Measurements from ENCODE around the gene MCM3AP.
A peak's percentile ranks its signal among the peaks of the same experiment; 100 is the strongest.

MCM3AP gene

GRCh38 chr21:46199436-46200373 lies 85.7 kb downstream of the MCM3AP start:
- H3K4me1 ChIP-seq, result peaks cover 0 to 2% (median 0%) of the 10 kb centered on the region in 10 experiments; a peak in 6 of 20 replicates
- no peak overlapping the region for H3K4me3 ChIP-seq
- peaks cover 37 to 92% (median 68%) of the 10 kb centered on the region in 11 experiments for H3K36me3 ChIP-seq
- H3K27ac ChIP-seq, result no peak overlapping the region
- H3K9me3 ChIP-seq (replicated peaks in 1 of 11), result peaks cover 0 to 7% (median 3%) of the 10 kb centered on the region in 11 experiments; a peak in 5 of 22 replicates
- TF ChIP-seq Cebpa-rat (IDR thresholded peaks at IDR 0.05), result no peak
- H3K27me3 ChIP-seq, result no peaks in the 10 kb centered on the region
- no peak overlapping the region for H3K4me2 ChIP-seq
- no peak overlapping the region for H3K9ac ChIP-seq
- H4K20me1 ChIP-seq, result peaks cover 0 to 21% (median 0%) of the 10 kb centered on the region in 11 experiments; a peak in 4 of 22 replicates

- no peak for TF ChIP-seq Cebpa-rat (IDR thresholded peaks at IDR 0.05)
- Histone ChIP-seq H4K20me1 (peaks cover 0 to 31% (median 0%) of the 10 kb centered on the region in 11 experiments; a peak in 5 of 22 replicates), H3K4me3 (no peak overlapping the region), H3K9ac (no peak overlapping the region), H3K36me3 (peaks cover 55 to 97% (median 72%) of the 10 kb centered on the region in 11 experiments), H3K4me1 (peaks cover 0 to 10% (median under 1%) of the 10 kb centered on the region in 10 experiments; a peak in 7 of 20 replicates), H3K27ac (no peak overlapping the region), H3K9me3 (replicated peaks in 1 of 11) (peaks cover 0 to 7% (median 3%) of the 10 kb centered on the region in 11 experiments; a peak in 5 of 22 replicates), H3K4me2 (no peak overlapping the region), H3K27me3 (no peaks in the 10 kb centered on the region)
These were observed 88.7 kb downstream of the MCM3AP start for GRCh38 chr21:46196733-46197132.

- Histone ChIP-seq H3K4me2 (no peak overlapping the region), H3K4me1 (peaks cover 0 to 14% (median 3%) of the 10 kb centered on the region in 10 experiments; a peak in 8 of 20 replicates), H3K9ac (no peak overlapping the region), H3K9me3 (replicated peaks in 1 of 11) (peaks cover 0 to 7% (median 3%) of the 10 kb centered on the region in 11 experiments; a peak in 5 of 22 replicates), H3K27me3 (no peaks in the 10 kb centered on the region), H4K20me1 (peaks cover 0 to 39% (median 0%) of the 10 kb centered on the region in 11 experiments; a peak in 5 of 22 replicates), H3K27ac (no peak overlapping the region), H3K36me3 (peaks cover 58 to 99% (median 77%) of the 10 kb centered on the region in 11 experiments), H3K4me3 (no peak overlapping the region)
- no peak for TF ChIP-seq Cebpa-rat (IDR thresholded peaks at IDR 0.05)
These were observed 89.7 kb downstream of the MCM3AP start for GRCh38 chr21:46195595-46196195.

GRCh38 chr21:46194374-46195334 lies 90.8 kb downstream of the MCM3AP start:
- Histone ChIP-seq H3K9me3 (replicated peaks in 1 of 11) (peaks cover 0 to 6% (median 1%) of the 10 kb centered on the region in 11 experiments; a peak in 5 of 22 replicates), H3K27me3 (no peaks in the 10 kb centered on the region), H3K27ac (no peak overlapping the region), H3K9ac (peak overlapping the region in 3 of 11 experiments; percentile 3 to 26 (median 16); a peak in 1 of 22 replicates), H4K20me1 (peaks cover 0 to 44% (median 0%) of the 10 kb centered on the region in 11 experiments; a peak in 5 of 22 replicates), H3K36me3 (peaks cover 49 to 99% (median 77%) of the 10 kb centered on the region in 11 experiments), H3K4me3 (no peak overlapping the region), H3K4me2 (peak overlapping the region in 3 of 11 experiments; percentile 3 to 21 (median 3); a peak in 2 of 22 replicates), H3K4me1 (peaks cover 0 to 14% (median 3%) of the 10 kb centered on the region in 10 experiments; a peak in 8 of 20 replicates)
- no peak for TF ChIP-seq Cebpa-rat (IDR thresholded peaks at IDR 0.05)

- Histone ChIP-seq H3K27ac (no peak overlapping the region), H3K9ac (no peak overlapping the region), H4K20me1 (peaks cover 0 to 51% (median 0%) of the 10 kb centered on the region in 11 experiments; a peak in 5 of 22 replicates), H3K4me3 (no peak overlapping the region), H3K4me1 (peaks cover 0 to 14% (median 6%) of the 10 kb centered on the region in 10 experiments; a peak in 12 of 20 replicates), H3K9me3 (replicated peaks in 1 of 11) (no peaks in the 10 kb centered on the region), H3K4me2 (0 out of 22 replicates have a peak overlapping the region, but pooled peaks of 1 of the 11 experiments have one; percentile 21), H3K27me3 (no peaks in the 10 kb centered on the region), H3K36me3 (peaks cover 41 to 99% (median 71%) of the 10 kb centered on the region in 11 experiments)
- no peak for TF ChIP-seq Cebpa-rat (IDR thresholded peaks at IDR 0.05)
These were observed 91.5 kb downstream of the MCM3AP start for GRCh38 chr21:46193829-46194373.

DNA sequence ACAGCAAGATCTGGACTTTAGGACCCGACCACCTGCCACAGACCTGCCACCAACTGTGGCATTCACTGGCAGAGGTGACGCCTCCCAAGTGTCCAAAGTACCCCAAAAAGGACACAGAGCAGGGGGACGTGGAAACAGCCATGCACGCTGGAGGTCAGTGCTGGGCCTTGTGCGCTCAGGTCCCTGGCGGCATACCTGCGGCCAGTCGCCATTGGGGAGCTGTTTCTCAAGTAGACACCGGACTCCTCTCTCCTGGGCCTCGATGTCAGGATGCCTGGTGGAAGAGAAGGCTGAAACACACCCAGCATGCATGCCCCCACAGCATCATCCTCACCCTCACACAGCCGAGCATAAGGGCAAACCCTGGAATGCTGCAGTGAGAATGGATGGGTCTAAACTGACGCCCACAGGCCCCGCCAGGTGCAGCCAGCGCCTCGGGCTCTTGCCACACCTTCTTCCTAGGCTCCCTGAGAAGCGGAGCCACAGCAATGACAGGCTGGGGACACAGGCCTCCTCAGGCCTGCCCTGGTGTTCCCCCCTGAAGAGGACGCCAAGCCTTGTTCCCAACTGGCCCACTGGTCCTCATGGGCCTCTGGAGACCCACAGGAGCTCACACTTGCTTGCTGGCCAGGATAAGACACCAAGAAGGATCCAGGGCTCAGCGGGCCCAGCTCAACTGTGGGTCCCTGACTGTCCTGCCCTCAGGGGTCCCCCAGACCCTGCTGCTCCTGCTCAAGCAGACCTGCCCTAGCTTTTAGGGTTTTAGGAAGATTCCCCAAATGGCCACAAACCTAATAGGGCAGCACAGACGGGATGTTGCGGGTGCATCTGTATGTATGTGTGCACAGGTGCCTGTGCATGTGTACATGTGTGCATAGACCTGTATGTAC lies 93.5 kb downstream of the MCM3AP start:
- Histone ChIP-seq H3K4me3 (no peak overlapping the region), H4K20me1 (peaks cover 0 to 55% (median 0%) of the 10 kb centered on the region in 11 experiments; a peak in 4 of 22 replicates), H3K9ac (no peak overlapping the region), H3K4me2 (no peak overlapping the region), H3K27ac (no peak overlapping the region), H3K9me3 (replicated peaks in 1 of 11) (no peaks in the 10 kb centered on the region), H3K27me3 (no peaks in the 10 kb centered on the region), H3K4me1 (peaks cover 0 to 19% (median 9%) of the 10 kb centered on the region in 10 experiments; a peak in 13 of 20 replicates), H3K36me3 (peaks cover 31 to 95% (median 63%) of the 10 kb centered on the region in 11 experiments)
- no peak for TF ChIP-seq Cebpa-rat (IDR thresholded peaks at IDR 0.05)

- no peak overlapping the region for H3K27ac ChIP-seq
- H3K9ac ChIP-seq, result no peak overlapping the region
- no peak overlapping the region for H3K4me2 ChIP-seq
- H3K4me3 ChIP-seq, result no peak overlapping the region
- peaks cover 0 to 55% (median 0%) of the 10 kb centered on the region in 11 experiments; a peak in 4 of 22 replicates for H4K20me1 ChIP-seq
- H3K9me3 ChIP-seq (replicated peaks in 1 of 11), result no peaks in the 10 kb centered on the region
- H3K36me3 ChIP-seq, result peaks cover 27 to 88% (median 57%) of the 10 kb centered on the region in 11 experiments
- peaks cover 0 to 19% (median 9%) of the 10 kb centered on the region in 10 experiments; a peak in 13 of 20 replicates for H3K4me1 ChIP-seq
- TF ChIP-seq Cebpa-rat (IDR thresholded peaks at IDR 0.05), result no peak
- H3K27me3 ChIP-seq, result no peaks in the 10 kb centered on the region
These were observed 94.1 kb downstream of the MCM3AP start for GRCh38 chr21:46191257-46191685.
